Upper lobe of right lung (tissue), 1 donor: Measurements from ENCODE around the gene GALNT18. TPM values are rescaled to one million over a fixed set of nuclear protein-coding genes. Genes with fewer than 3 reads are reported as not detected.

Experiments
- ATAC-seq: fragments of 200-7000 bp; cut with Tn5 transposase; one replicate; pipeline ENCODE4 v1.9.1; 2020; ENCODE audit warnings: mild to moderate bottlenecking, moderate library complexity
- DNase-seq: peaks from one replicate; pipeline ENCODE4 v3.0.0-alpha.2; 2020
- H3K27ac ChIP-seq: fragments of 200-600 bp; one replicate; pipeline ENCODE4 v1.8.0; 2022
- H3K27me3 ChIP-seq: fragments of 200-600 bp; one replicate; pipeline ENCODE4 v1.8.0; 2022; ENCODE audit warnings: mild to moderate bottlenecking
- H3K36me3 ChIP-seq: fragments of 200-600 bp; one replicate; pipeline ENCODE4 v1.8.0; 2022
- H3K4me1 ChIP-seq: fragments of 200-600 bp; one replicate; pipeline ENCODE4 v1.8.0; 2022
- H3K4me3 ChIP-seq: fragments of 200-600 bp; one replicate; pipeline ENCODE4 v1.8.0; 2022; ENCODE audit warnings: mild to moderate bottlenecking
- H3K9me3 ChIP-seq: fragments of 200-600 bp; one replicate; pipeline ENCODE4 v1.8.0; 2022
- CTCF ChIP-seq: fragments of 200-600 bp; IDR thresholded peaks from one replicate; pipeline ENCODE4 v1.8.0; 2022; ENCODE audit warnings: antibody characterized with exemption
- intact Hi-C: fragments of 100-400 bp; cut with DNase I; formaldehyde crosslinking; loops from one replicate; pipeline ENCODE4 v1.11.0; 2022
- total RNA-seq: library from RNA; stranded (reverse); fragmentation: NEBNext Ultra II Directional; extraction: Animal tissue kit (Norgen Biotek cat#: 25700); gene quantifications from one replicate; pipeline ENCODE4 v1.2.1, GENCODE V29; 2021
- donor health status: DM: no; HTN: yes; CAD: no; lungs with severe emphysema.

The GALNT18 gene
- total RNA-seq, 1 donor from 2014 or later, result 55.5 TPM

- Histone ChIP-seq H3K9me3 (no peaks in the 10 kb centered on the region), H3K27me3 (no peaks in the 10 kb centered on the region), H3K36me3 (no peaks in the 10 kb centered on the region), H3K27ac (no peak overlapping the region), H3K4me3 (no peak overlapping the region), H3K4me1 (peaks cover 10% of the 10 kb centered on the region)
- TF ChIP-seq CTCF, result no peak
- no peak for ATAC-seq
- DNase-seq, result no peak
- intact Hi-C loops, result no loop called here
These were observed 311.9 kb downstream of the GALNT18 start for GRCh38 chr11:11309906-11310305.

- intact Hi-C loops, result no loop called here
- H3K36me3 ChIP-seq, result no peaks in the 10 kb centered on the region
- no peak overlapping the region for H3K4me3 ChIP-seq
- no peak for TF ChIP-seq CTCF
- DNase-seq (no peak), ATAC-seq (no peak)
- H3K9me3 ChIP-seq, result no peaks in the 10 kb centered on the region
- no peak overlapping the region for H3K27ac ChIP-seq
- H3K27me3 ChIP-seq, result no peaks in the 10 kb centered on the region
- H3K4me1 ChIP-seq, result no peaks in the 10 kb centered on the region
These were observed 313.6 kb downstream of the GALNT18 start for GRCh38 chr11:11308249-11308648.

GRCh38 chr11:11306855-11307254 lies 314.9 kb downstream of the GALNT18 start:
- no peak overlapping the region for H3K27ac ChIP-seq
- H3K4me3 ChIP-seq, result no peak overlapping the region
- DNase-seq, result no peak
- intact Hi-C loops, result no loop called here
- no peaks in the 10 kb centered on the region for H3K36me3 ChIP-seq
- no peaks in the 10 kb centered on the region for H3K4me1 ChIP-seq
- no peak for ATAC-seq
- H3K27me3 ChIP-seq, result no peaks in the 10 kb centered on the region
- no peaks in the 10 kb centered on the region for H3K9me3 ChIP-seq
- no peak for TF ChIP-seq CTCF

GRCh38 chr11:11304550-11304949 lies 317.3 kb downstream of the GALNT18 start:
- intact Hi-C loops, result no loop called here

GRCh38 chr11:11302565-11302964 lies 319.2 kb downstream of the GALNT18 start:
- intact Hi-C loops, result no loop called here
- no peaks in the 10 kb centered on the region for H3K9me3 ChIP-seq
- no peaks in the 10 kb centered on the region for H3K27me3 ChIP-seq
- no peak for TF ChIP-seq CTCF
- DNase-seq (no peak), ATAC-seq (no peak)
- no peaks in the 10 kb centered on the region for H3K4me1 ChIP-seq
- H3K36me3 ChIP-seq, result no peaks in the 10 kb centered on the region
- no peak overlapping the region for H3K4me3 ChIP-seq
- no peak overlapping the region for H3K27ac ChIP-seq

More at GRCh38 chr11:11304550-11304949, 317.3 kb downstream of the GALNT18 start:
- Histone ChIP-seq H3K36me3 (no peaks in the 10 kb centered on the region), H3K4me3 (no peak overlapping the region), H3K27me3 (no peaks in the 10 kb centered on the region), H3K4me1 (no peaks in the 10 kb centered on the region), H3K27ac (no peak overlapping the region), H3K9me3 (no peaks in the 10 kb centered on the region)
- TF ChIP-seq CTCF, result no peak
- ATAC-seq (no peak), DNase-seq (no peak)

- Histone ChIP-seq H3K27me3 (no peaks in the 10 kb centered on the region), H3K27ac (no peak overlapping the region), H3K4me3 (no peak overlapping the region), H3K36me3 (no peaks in the 10 kb centered on the region), H3K9me3 (no peaks in the 10 kb centered on the region), H3K4me1 (no peaks in the 10 kb centered on the region)
- DNase-seq (no peak), ATAC-seq (no peak)
- intact Hi-C loops, result no loop called here
- TF ChIP-seq CTCF, result no peak
These were observed 320.6 kb downstream of the GALNT18 start for GRCh38 chr11:11301212-11301611.
